Parathyroid adenoma (tissue), 2 donors: ENCODE results near the gene CEP43.

Source experiments
- H2AFZ ChIP-seq: fragments of 300-600 bp; sonication (generic); one replicate; pipeline ENCODE4 v1.7.0; 2017; ENCODE audit warnings: antibody characterized with exemption, mild to moderate bottlenecking
- H3K27ac ChIP-seq: fragments of 300-600 bp; sonication (generic); one replicate; pipeline ENCODE4 v1.7.0; 2017
- H3K27me3 ChIP-seq: fragments of 300-600 bp; sonication (generic); one replicate; pipeline ENCODE4 v1.7.0; 2017; ENCODE audit warnings: low read length; ENCODE audit not compliant: control insufficient read depth, insufficient read depth
- H3K36me3 ChIP-seq: fragments of 300-600 bp; sonication (generic); one replicate; pipeline ENCODE4 v1.7.0; 2017; ENCODE audit warnings: low read length; ENCODE audit not compliant: control insufficient read depth, insufficient read depth
- H3K4me1 ChIP-seq: fragments of 300-600 bp; sonication (generic); one replicate; pipeline ENCODE4 v1.7.0; 2017; ENCODE audit warnings: control low read depth
- H3K4me2 ChIP-seq: fragments of 300-600 bp; sonication (generic); one replicate; pipeline ENCODE4 v1.7.0; 2017; ENCODE audit warnings: low read length
- H3K4me3 ChIP-seq: fragments of 300-600 bp; sonication (generic); one replicate; pipeline ENCODE4 v1.7.0; 2017; ENCODE audit warnings: low read depth, low read length
- H3K79me2 ChIP-seq: fragments of 300-600 bp; sonication (generic); one replicate; pipeline ENCODE4 v1.7.0; 2017; ENCODE audit warnings: control low read depth
- H3K9ac ChIP-seq: fragments of 300-600 bp; sonication (generic); one replicate; pipeline ENCODE4 v1.7.0; 2017; ENCODE audit warnings: mild to moderate bottlenecking
- H3K9me3 ChIP-seq: fragments of 300-600 bp; sonication (generic); one replicate; pipeline ENCODE4 v1.7.0; 2017; ENCODE audit warnings: low read length; ENCODE audit not compliant: control insufficient read depth
- TF ChIP-seq, protein P1 (sequence below): fragments of 300-600 bp; sonication (generic); IDR thresholded peaks from one replicate; pipeline ENCODE4 v1.7.0; 2017; ENCODE audit warnings: antibody characterized with exemption, mild to moderate bottlenecking
- donor health status: primary hyperparathyroidism.

CEP43 gene

DNA sequence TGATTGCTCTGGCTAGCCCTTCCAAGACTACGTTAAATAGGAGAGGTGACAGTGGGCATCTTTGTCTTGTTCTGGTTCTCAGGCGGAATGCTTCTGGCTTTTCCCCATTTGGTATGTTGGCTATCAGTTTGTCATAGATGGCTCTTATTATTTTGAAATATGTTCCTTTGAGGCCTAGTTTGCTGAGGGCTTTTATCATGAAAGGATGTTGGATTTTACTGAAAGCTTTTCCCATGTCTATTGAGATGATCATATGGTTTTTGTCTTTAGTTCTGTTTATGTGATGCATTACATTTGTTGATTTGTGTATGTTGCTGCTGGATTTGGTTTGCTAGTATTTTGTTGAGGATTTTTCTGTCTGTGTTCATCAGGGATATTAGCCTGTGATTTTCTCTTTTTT, 32.9 kb upstream of the CEP43 start:
- Histone ChIP-seq H3K27ac (no peak overlapping the region), H3K79me2 (no peaks in the 10 kb centered on the region), H3K27me3 (no peaks in the 10 kb centered on the region), H3K4me2 (no peak overlapping the region), H3K9ac (no peak overlapping the region), H3K4me1 (peaks cover 14% of the 10 kb centered on the region), H3K4me3 (no peak overlapping the region), H2AFZ (no peak overlapping the region), H3K9me3 (no peaks in the 10 kb centered on the region), H3K36me3 (no peaks in the 10 kb centered on the region)
- TF ChIP-seq, protein P1, sequence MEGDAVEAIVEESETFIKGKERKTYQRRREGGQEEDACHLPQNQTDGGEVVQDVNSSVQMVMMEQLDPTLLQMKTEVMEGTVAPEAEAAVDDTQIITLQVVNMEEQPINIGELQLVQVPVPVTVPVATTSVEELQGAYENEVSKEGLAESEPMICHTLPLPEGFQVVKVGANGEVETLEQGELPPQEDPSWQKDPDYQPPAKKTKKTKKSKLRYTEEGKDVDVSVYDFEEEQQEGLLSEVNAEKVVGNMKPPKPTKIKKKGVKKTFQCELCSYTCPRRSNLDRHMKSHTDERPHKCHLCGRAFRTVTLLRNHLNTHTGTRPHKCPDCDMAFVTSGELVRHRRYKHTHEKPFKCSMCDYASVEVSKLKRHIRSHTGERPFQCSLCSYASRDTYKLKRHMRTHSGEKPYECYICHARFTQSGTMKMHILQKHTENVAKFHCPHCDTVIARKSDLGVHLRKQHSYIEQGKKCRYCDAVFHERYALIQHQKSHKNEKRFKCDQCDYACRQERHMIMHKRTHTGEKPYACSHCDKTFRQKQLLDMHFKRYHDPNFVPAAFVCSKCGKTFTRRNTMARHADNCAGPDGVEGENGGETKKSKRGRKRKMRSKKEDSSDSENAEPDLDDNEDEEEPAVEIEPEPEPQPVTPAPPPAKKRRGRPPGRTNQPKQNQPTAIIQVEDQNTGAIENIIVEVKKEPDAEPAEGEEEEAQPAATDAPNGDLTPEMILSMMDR = no peak

DNA sequence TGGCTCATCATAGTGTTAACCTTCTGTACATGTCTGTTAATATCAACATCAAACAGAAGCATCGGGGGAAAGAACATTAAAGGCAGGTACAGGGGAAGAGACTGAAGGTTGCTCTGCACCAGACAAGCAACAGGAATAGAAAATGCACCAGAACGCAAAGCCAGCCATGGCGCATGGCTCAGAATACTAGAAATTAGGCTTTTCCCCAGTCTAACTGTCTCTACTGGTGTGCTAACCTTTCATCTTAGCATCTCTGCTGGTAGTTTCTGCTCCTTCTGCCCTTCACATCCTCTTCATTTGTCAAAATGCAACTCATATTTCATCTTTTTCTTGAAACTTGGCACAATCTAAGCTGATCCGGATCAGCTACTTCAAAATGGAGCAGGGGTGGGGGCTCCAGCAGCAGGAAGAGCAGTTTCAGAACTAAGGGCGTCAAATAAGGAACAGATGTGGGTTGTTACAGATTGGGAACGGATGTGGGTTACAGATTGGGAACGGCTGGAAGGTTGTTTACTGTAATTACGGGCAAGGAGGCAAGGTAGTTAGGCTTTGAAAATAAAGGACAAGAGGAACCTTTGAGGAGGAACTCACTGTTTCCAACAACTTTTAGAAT, 29.7 kb upstream of the CEP43 start:
- TF ChIP-seq, protein P1 = no peak
- H3K4me3 ChIP-seq = no peak overlapping the region
- no peaks in the 10 kb centered on the region for H3K9me3 ChIP-seq

DNA sequence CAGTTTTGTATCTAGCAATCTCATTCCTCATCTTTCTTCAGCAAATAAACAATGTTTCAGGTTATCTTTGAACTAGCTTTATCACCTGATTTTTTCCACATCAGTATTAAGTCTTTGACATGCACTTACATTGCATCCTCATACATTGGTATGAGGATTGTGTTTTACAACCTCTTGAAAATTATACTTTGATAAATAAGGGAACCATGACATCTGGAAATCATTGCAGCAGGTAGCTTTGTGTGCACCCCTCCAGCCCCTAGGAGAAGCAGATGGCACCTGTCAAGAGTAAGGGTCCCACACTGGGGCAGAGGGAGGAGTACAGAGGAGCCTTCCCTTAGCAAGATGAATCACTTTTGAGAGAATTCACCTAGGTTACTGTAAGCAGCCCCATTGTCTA, 29.1 kb upstream of the CEP43 start:
- Histone ChIP-seq H3K9me3 (no peaks in the 10 kb centered on the region), H2AFZ (peak overlapping the region; percentile 76), H3K27ac (peak overlapping the region; percentile 78), H3K9ac (no peak overlapping the region), H3K4me1 (peaks cover 14% of the 10 kb centered on the region), H3K4me3 (no peak overlapping the region), H3K4me2 (no peak overlapping the region), H3K79me2 (no peaks in the 10 kb centered on the region), H3K27me3 (no peaks in the 10 kb centered on the region), H3K36me3 (no peaks in the 10 kb centered on the region)
- TF ChIP-seq, protein P1 = no peak

More for the DNA sequence above, 29.7 kb upstream of the CEP43 start:
- H2AFZ ChIP-seq = peak overlapping the region; percentile 76
- H3K4me2 ChIP-seq = no peak overlapping the region
- H3K9ac ChIP-seq = no peak overlapping the region
- no peaks in the 10 kb centered on the region for H3K79me2 ChIP-seq
- H3K27me3 ChIP-seq = no peaks in the 10 kb centered on the region
- H3K4me1 ChIP-seq = peaks cover 14% of the 10 kb centered on the region
- H3K27ac ChIP-seq = peak overlapping the region; percentile 78
- H3K36me3 ChIP-seq = no peaks in the 10 kb centered on the region

DNA sequence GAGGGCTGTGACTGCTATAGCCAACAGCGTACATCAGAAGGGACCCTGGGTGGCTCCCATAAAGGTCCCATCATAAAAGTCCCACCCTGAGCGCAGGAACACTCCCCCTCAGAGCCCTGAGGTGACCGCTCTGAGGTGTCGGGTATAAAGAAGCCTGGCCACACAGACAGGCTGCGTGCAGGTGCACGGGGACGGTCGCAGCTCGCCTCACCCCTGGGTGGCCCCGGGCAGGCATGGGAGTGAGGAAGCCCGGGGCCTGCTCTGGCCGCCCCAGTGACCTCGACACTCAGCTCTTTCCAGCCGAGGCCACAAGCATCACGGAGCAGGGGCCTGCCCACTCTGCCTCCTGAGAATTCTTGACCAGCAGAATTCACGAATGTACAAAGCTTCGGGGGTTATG, 28.4 kb upstream of the CEP43 start:
- H3K4me3 ChIP-seq = no peak overlapping the region
- no peaks in the 10 kb centered on the region for H3K36me3 ChIP-seq
- no peak overlapping the region for H3K27ac ChIP-seq
- H3K9me3 ChIP-seq = no peaks in the 10 kb centered on the region
- H2AFZ ChIP-seq = no peak overlapping the region
- TF ChIP-seq, protein P1 = no peak
- peaks cover 14% of the 10 kb centered on the region for H3K4me1 ChIP-seq
- H3K9ac ChIP-seq = no peak overlapping the region
- H3K27me3 ChIP-seq = no peaks in the 10 kb centered on the region
- no peak overlapping the region for H3K4me2 ChIP-seq
- H3K79me2 ChIP-seq = no peaks in the 10 kb centered on the region

DNA sequence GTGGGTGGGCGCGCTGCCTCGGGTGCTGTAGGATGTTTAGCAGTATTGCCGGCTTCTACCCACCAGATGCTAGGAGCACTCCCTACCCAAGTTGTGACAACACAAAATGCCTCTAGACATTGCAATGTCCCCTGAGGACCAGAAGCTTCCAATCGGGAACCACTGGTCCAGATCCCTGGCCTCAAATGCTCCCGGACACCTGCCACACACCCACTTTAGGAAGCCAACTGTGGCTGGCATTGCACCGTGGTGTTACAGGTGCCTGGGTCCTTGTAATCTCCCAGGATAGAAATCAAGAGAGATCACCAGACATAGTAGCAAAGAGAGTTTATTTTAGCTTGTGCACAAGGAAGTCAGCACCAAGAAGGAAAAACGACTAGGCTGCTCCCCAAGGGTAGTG, 27.9 kb upstream of the CEP43 start:
- Histone ChIP-seq H3K27me3 (no peaks in the 10 kb centered on the region), H3K4me2 (no peak overlapping the region), H3K9ac (no peak overlapping the region), H3K79me2 (no peaks in the 10 kb centered on the region), H3K4me3 (no peak overlapping the region), H3K36me3 (no peaks in the 10 kb centered on the region), H2AFZ (no peak overlapping the region), H3K4me1 (peaks cover 14% of the 10 kb centered on the region), H3K9me3 (no peaks in the 10 kb centered on the region), H3K27ac (no peak overlapping the region)
- TF ChIP-seq, protein P1 = no peak
